HG03060 (cell line): ENCODE data around the gene ZCCHC24.
"Not testable (repeated sequence)": the region's sequence is repeated elsewhere in the genome, so short reads cannot be mapped to it uniquely, and the experiment has no call there.

Experiments
- ATAC-seq: cut with Tn5 transposase; IDR thresholded peaks from one replicate; pipeline ENCODE4 v1.9.1; 2021; ENCODE audit warnings: low read depth, moderate number of reproducible peaks; ENCODE audit not compliant: unreplicated experiment

ZCCHC24 gene

GRCh38 chr10:79335470-79336235 lies 109.8 kb downstream of the ZCCHC24 start:
- no peak for ATAC-seq

- no peak for ATAC-seq
Observed at GRCh38 chr10:79335094-79335469, 110.3 kb downstream of the ZCCHC24 start.

GRCh38 chr10:79334573-79334972 lies 110.9 kb downstream of the ZCCHC24 start:
- no peak for ATAC-seq

- no peak for ATAC-seq
Observed at GRCh38 chr10:79333513-79333912, 111.9 kb downstream of the ZCCHC24 start.

GRCh38 chr10:79332610-79333315 lies 112.7 kb downstream of the ZCCHC24 start:
- not testable (repeated sequence) for ATAC-seq
